Epithelial cell of prostate (primary cell): ENCODE measurements around the gene TMEM40.
"Not testable (repeated sequence)": the region's sequence is repeated elsewhere in the genome, so short reads cannot be mapped to it uniquely, and the experiment has no call there.

Experiments
- DNase-seq: peaks from one replicate; pipeline ENCODE4 v3.0.0-alpha.2; 2011; ENCODE audit warnings: low read depth, low spot score
- H3K27ac ChIP-seq: fragments of 450-650 bp; 2 replicates; pipeline ENCODE4 v1.5.1; 2017; ENCODE audit warnings: mild to moderate bottlenecking

TMEM40 gene

GRCh38 chr3:12780751-12781150, 21.7 kb upstream of the TMEM40 start:
- no peak overlapping the region for H3K27ac ChIP-seq
- no peak for DNase-seq

GRCh38 chr3:12777171-12777570, 18.1 kb upstream of the TMEM40 start:
- no peak for DNase-seq
- H3K27ac ChIP-seq: no peak overlapping the region

GRCh38 chr3:12775970-12776369, 16.9 kb upstream of the TMEM40 start:
- not testable (repeated sequence) for H3K27ac ChIP-seq, DNase-seq

GRCh38 chr3:12775226-12775625, 16.2 kb upstream of the TMEM40 start:
- no peak overlapping the region for H3K27ac ChIP-seq
- no peak for DNase-seq

- no peak for DNase-seq
- no peak overlapping the region for H3K27ac ChIP-seq
Observed at GRCh38 chr3:12774619-12775018, 15.6 kb upstream of the TMEM40 start.

- H3K27ac ChIP-seq: no peak overlapping the region
- DNase-seq: no peak
Observed at GRCh38 chr3:12773710-12774086, 14.6 kb upstream of the TMEM40 start.

GRCh38 chr3:12773030-12773709, 14.1 kb upstream of the TMEM40 start:
- no peak overlapping the region for H3K27ac ChIP-seq
- DNase-seq: no peak

GRCh38 chr3:12772462-12772861, 13.4 kb upstream of the TMEM40 start:
- H3K27ac ChIP-seq: no peak overlapping the region
- no peak for DNase-seq

- no peak for DNase-seq
Observed at GRCh38 chr3:12771236-12771635, 12.2 kb upstream of the TMEM40 start.

GRCh38 chr3:12769761-12770160, 10.7 kb upstream of the TMEM40 start:
- no peak for DNase-seq
- no peak overlapping the region for H3K27ac ChIP-seq

More at GRCh38 chr3:12771236-12771635, 12.2 kb upstream of the TMEM40 start:
- no peak overlapping the region for H3K27ac ChIP-seq

- no peak for DNase-seq
- H3K27ac ChIP-seq: no peak overlapping the region
Observed at GRCh38 chr3:12768579-12769527, 9.8 kb upstream of the TMEM40 start.

GRCh38 chr3:12766541-12766940, 7.5 kb upstream of the TMEM40 start:
- DNase-seq: no peak
- H3K27ac ChIP-seq: no peak overlapping the region

- H3K27ac ChIP-seq: peak overlapping the region; percentile 86
- DNase-seq: no peak
Observed at GRCh38 chr3:12764171-12764776, 5.2 kb upstream of the TMEM40 start.

GRCh38 chr3:12759693-12760565, 870 bp upstream of the TMEM40 start:
- H3K27ac ChIP-seq: peak overlapping the region; percentile 99
- no peak for DNase-seq

- DNase-seq: no peak
- H3K27ac ChIP-seq: peak overlapping the region; percentile 99
Observed at GRCh38 chr3:12758025-12758781, 856 bp downstream of the TMEM40 start.

- no peak for DNase-seq
- H3K27ac ChIP-seq: peak overlapping the region; percentile 99
Observed at GRCh38 chr3:12756635-12757034, 2.4 kb downstream of the TMEM40 start.

GRCh38 chr3:12756175-12756574, 2.9 kb downstream of the TMEM40 start:
- H3K27ac ChIP-seq: peak overlapping the region; percentile 99
- DNase-seq: no peak

- peak overlapping the region; percentile 99 for H3K27ac ChIP-seq
- DNase-seq: no peak
Observed at GRCh38 chr3:12755754-12756153, 3.3 kb downstream of the TMEM40 start.

GRCh38 chr3:12754313-12754712, 4.7 kb downstream of the TMEM40 start:
- peak overlapping the region; percentile 99 for H3K27ac ChIP-seq
- DNase-seq: no peak
